IPS-18c (cell line): Measurements from ENCODE around the gene BCL6B.

Experiments used
- H3K4me3 ChIP-seq: 2 replicates; pipeline ENCODE4 v1.7.0; 2013; ENCODE audit warnings: low read depth, mild to moderate bottlenecking, low read length, moderate library complexity; ENCODE audit not compliant: insufficient read depth
- H3K9me3 ChIP-seq: one replicate; pipeline ENCODE4 v1.6.1; 2013; ENCODE audit warnings: mild to moderate bottlenecking, low read length, moderate library complexity; ENCODE audit not compliant: control insufficient read depth, insufficient read depth

BCL6B gene

DNA sequence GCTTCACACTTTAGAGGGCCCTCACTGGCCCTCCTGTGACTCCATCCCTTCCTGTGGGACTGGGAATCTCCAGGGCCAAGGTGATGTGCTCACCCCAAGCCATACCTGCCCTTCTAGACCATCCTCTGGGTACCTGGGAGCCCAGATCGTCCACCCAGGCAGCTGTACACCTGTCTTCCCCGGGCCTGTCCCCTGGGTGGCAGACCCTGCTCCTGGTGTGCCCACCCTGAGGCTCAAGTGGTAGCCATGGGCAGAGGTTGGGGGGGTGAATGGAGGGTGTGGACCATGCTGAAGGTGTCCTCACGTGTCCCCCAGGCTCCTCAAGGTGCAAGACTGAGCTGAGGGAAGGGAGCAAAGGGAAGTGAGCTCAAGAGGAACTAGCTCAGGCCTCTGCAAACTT lies 47.9 kb downstream of the BCL6B start:
- Histone ChIP-seq H3K4me3 (no peak overlapping the region), H3K9me3 (peaks cover 5% of the 10 kb centered on the region)

- peaks cover 5% of the 10 kb centered on the region for H3K9me3 ChIP-seq
These were observed 49.6 kb downstream of the BCL6B start for GRCh38 chr17:7072406-7072805.

DNA sequence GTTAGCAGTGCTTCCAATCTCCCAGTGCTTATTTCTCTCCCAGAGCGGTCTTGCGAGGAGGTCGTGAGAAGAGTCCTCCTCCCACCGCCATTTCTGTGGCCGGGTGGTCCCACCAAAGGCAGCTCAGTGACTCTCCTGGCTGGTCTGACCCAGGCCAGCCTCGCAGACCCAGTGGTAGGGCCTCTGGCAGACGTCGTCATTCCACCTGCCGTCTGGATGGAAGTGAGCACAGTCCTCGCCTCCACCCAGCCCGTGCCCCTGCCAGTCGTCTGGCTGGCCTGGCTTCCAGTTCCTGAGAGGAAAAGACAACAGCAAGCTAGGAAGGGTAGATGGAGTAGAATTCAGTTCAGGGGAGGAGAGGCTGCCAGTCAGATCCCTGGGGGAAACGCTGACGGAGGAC lies 52.1 kb downstream of the BCL6B start:
- Histone ChIP-seq H3K4me3 (no peak overlapping the region), H3K9me3 (no peaks in the 10 kb centered on the region)

More at GRCh38 chr17:7072406-7072805, 49.6 kb downstream of the BCL6B start:
- no peak overlapping the region for H3K4me3 ChIP-seq

DNA sequence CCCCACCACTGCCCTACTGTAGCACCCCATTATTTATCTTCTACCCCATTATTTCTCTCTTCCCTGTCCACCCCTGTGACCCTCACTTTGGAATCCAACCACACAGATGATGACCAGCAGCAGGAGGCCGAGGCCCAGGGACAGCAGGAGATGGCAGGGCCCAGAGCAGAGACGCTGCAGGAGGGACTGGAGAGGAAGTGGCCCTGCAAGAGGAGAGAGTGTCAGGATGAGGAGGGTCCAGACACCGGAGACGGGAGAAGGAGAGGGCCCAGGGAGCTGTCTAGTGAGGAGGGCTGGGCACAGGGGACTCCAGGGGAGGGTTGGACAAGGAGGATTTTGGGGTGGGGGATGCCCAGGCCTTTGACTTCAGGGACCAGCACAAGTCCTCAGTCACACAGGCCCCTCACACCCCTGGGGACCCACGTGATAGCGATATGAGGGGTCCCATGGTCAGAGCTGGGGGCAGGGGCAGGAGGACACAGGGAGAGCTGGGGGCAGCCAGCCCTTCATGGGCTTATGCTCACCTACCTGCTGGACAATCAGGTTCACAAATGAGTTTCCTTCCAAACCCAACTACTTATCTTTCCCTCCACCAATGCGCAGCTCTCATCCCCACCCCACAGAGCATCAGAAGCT lies 55.2 kb downstream of the BCL6B start:
- Histone ChIP-seq H3K9me3 (no peaks in the 10 kb centered on the region), H3K4me3 (no peak overlapping the region)

DNA sequence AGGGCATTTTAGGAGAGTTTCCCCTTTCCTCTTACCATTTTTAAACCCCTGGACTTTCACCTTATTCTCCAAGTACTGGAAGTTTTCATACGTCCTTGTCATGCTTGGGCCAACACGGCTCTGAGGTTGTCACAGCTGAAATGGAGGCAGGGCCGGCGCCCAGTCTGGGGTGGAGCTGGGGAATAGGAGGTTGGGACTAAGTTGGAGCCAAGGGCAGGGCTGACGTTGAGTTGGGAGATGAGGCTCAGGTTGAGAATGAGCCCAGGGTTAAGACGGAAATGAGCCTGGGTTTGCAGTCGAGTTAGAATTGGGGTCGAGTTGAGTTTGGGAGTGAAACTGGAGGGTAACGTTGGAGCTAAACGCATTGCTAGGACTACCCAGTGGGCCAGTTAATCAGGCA lies 55.9 kb downstream of the BCL6B start:
- Histone ChIP-seq H3K9me3 (no peaks in the 10 kb centered on the region), H3K4me3 (no peak overlapping the region)
